HepG2 (cell line): Measurements from ENCODE around the gene OSBPL9.

Experiments used
- BRCA1 ChIP-seq: sonication (generic); formaldehyde crosslinking; IDR thresholded peaks from 2 replicates; pipeline ENCODE4 v1.4.0; 2020; ENCODE audit warnings: missing genetic modification reagents
- CC2D1A ChIP-seq: sonication (generic); formaldehyde crosslinking; IDR thresholded peaks from 2 replicates; pipeline ENCODE4 v1.8.1; 2023; ENCODE audit warnings: mild to moderate bottlenecking, missing genetic modification reagents
- MAFF ChIP-seq: IDR thresholded peaks from 2 replicates; pipeline ENCODE4 v1.6.1; 2011; ENCODE audit warnings: low read depth, low read length, improper control_type of control experiment
- MLLT10 ChIP-seq: sonication (generic); formaldehyde crosslinking; IDR thresholded peaks from 2 replicates; pipeline ENCODE4 v1.4.0; 2020; ENCODE audit warnings: missing genetic modification reagents
- SIN3A ChIP-seq: IDR thresholded peaks from 2 replicates; pipeline ENCODE4 v1.6.1; 2011; ENCODE audit warnings: low read depth, mild to moderate bottlenecking, control low read depth, low read length, borderline replicate concordance
- TAF1 ChIP-seq: sonication (generic); formaldehyde crosslinking; IDR thresholded peaks from 2 replicates; pipeline ENCODE4 v1.4.0; 2020; ENCODE audit warnings: missing genetic modification reagents
- ZBED4 ChIP-seq: sonication (generic); formaldehyde crosslinking; IDR thresholded peaks from 2 replicates; pipeline ENCODE4 v1.4.0; 2020; ENCODE audit warnings: missing genetic modification reagents, borderline replicate concordance
- ZNF253 ChIP-seq: sonication (generic); formaldehyde crosslinking; IDR thresholded peaks from 2 replicates; pipeline ENCODE4 v1.8.0; 2022; ENCODE audit warnings: mild to moderate bottlenecking, missing genetic modification reagents, borderline replicate concordance
- ZNF644 ChIP-seq: IDR thresholded peaks from 2 replicates; pipeline ENCODE4 v1.6.1; 2016; ENCODE audit warnings: low read depth

GRCh38 chr1:51574796-51575195 is 42.1 kb upstream of the OSBPL9 start:
- TF ChIP-seq BRCA1 (CRISPR knock-in tag) (no peak), MLLT10 (CRISPR knock-in tag) (no peak), CC2D1A (CRISPR knock-in tag) (no peak), ZNF253 (no peak), MAFF (no peak), ZBED4 (CRISPR knock-in tag) (no peak), TAF1 (CRISPR knock-in tag) (no peak), ZNF644 (no peak), SIN3A (no peak)
